Amniotic epithelial cell (primary cell): ENCODE measurements around the gene PPCDC.
A peak's percentile ranks its signal among the peaks of the same experiment; 100 is the strongest.

Experiments used
- DNase-seq: peaks from one replicate; pipeline ENCODE4 v3.0.0-alpha.2; 2010; ENCODE audit warnings: low read depth

Gene PPCDC, protein sequence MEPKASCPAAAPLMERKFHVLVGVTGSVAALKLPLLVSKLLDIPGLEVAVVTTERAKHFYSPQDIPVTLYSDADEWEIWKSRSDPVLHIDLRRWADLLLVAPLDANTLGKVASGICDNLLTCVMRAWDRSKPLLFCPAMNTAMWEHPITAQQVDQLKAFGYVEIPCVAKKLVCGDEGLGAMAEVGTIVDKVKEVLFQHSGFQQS

GRCh38 chr15:75023181-75023871 is at the start of gene PPCDC:
Gene PPCDC (plus strand): TSS chr15:75023590. CDS start chr15:75028319, 4,729 bp downstream.
- DNase-seq, result peak; percentile 91

DNA sequence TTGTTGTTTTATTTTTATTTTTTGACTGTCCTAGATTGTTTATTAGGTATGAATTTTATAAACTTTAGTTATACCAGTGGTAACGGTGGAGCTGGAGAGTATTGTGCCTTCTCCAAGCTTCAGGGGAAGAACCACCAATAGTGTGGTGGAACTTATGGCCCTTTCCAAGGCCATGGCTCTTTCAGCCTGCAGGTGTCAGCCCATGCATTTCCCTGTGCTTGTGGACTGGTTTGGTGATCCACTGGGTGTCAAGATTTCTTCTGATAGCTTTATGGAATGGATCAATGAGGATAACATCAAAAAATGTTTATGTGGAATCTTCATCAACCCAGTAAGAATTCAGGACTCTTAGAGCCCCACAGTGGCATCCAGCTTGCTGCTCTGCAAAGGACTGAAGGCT is 47.2 kb upstream of the PPCDC start:
- no peak for DNase-seq

DNA sequence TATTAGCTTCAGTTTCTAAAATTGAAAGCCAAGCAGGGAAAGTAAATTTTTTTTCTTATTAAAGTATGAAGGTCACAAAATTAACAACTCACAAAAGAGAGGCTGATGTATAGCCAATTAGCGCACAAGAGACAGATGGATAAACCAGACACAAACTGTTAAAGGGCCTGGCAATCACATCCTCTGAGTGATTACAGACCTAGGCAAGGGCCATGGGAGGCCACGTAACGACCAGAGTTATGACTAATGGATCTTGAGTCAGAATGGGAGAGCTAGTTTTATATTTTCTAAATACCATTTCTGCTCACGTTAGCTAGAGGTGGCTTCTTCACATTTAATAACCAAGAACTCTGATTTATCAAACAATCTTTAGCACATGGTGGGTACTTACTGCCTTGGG is 45.8 kb upstream of the PPCDC start:
- DNase-seq, result peak; percentile 46

DNA sequence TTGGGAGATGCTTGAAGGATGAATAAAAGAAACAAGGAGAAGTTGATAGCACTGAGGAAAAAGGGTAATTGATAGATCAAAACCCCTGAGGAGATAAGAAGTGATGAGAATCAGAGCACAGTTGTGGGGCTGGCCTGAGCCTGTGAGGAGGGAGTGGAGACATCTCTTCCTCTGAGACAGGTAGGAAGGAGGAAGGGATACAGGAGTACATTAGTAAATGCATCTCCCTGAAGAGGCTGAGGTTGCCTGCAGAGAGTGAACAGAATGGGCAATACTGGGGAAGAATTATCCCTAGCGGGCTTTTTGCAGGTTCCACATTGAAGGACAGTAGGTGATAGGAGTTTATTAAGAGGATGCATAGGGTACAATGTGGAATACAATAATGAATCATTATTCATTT is 45.3 kb upstream of the PPCDC start:
- DNase-seq, result no peak

DNA sequence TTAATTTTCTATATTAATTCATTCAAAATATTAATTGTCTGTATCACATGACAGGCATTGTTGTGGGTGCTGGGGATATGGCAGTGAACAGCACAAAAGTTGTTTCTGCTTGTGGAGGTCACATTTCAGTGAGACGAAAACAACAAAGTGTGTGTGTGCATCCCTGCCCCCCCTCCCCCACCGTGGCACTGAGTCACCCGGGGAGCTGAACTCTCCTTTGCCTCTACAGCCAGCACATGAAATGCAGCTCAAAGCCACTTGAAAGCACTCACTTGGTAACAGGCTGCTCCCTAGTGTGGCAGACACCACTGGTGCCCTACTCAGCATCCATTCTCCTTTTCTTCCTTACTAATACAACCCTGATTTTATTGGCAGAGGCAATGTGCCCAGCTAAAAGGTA is 44.9 kb upstream of the PPCDC start:
- peak; percentile 56 for DNase-seq

GRCh38 chr15:74982183-74982582 is 41.2 kb upstream of the PPCDC start:
- DNase-seq, result peak; percentile 98

DNA sequence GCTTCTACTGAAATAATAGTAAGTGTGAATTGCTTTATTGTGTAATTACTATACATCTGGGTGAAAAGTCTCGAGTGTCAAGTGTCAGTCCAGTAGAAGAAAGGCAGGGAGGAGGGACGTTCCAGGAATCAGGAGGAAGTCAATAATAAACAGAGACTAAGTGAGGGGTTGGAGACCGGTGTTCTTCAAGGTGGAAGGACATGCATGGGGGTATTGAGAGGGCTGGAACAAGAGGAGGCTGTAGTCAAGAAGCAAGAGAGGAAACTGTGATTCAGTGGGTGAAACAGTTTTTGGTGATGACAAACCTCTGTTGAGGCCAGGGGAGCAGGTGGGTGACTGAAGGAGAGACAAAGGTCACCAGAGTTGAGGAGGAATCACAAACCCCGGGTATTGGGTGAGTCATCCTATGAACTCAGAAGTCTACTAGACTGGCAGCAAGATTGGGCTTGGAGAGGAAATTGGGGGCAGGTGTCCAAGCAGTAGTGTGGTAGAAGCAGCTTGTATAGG is 39.6 kb upstream of the PPCDC start:
- no peak for DNase-seq

DNA sequence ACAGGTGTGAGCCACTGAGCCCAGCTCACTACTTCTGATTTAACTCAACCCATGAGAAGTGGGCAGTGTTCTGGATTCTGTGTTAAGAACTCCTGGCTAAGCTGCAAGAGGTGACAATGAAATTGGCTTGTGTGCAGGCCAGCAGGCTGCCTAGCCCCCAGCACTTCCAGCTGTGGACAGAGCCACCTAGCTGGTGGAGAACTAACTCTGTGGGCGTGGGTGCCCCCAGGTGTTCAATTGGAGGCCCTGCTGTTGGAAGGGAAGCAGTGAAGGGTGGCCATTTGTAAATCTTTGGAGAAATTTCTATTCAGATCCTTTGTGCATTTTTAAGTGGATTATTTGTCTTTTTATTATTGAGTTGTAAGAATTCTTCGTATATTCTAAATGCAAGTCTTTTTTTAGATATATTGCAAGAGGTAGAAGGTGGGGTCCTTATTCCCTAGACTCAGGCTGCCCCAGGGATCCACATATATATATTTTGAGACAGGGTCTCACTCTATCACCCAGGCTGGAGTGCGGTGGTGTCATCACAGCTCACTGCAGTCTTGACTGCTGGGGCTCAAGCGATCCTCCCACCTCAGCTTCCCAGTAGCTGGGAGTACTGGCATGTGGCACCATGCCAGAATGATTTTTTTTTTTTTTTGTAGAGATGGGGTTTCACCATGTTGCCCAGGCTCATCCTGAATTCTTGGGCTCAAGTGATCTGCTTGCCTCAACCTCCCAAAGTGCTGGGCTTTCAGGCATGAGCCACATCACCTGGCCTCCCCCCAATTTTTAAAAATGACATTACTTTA is 35.2 kb upstream of the PPCDC start:
- DNase-seq, result peak; percentile 60

DNA sequence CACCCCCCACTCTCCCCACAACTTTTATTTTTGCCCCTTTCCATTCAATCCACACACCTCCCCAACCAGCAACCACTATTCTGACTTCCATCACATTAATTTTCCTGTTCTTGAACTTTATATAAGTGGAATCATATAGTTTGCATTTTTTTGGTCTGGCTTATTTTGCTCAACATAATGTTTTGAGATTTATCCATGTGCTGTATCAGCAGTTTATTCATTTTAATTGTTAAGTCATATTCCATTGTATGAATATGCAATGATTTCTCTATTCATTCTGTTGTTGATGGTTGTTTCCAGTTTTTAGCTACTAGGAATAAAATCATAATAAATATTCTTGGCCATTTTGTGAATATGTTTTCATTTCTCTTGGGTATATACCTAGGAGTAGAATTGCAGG is 33.9 kb upstream of the PPCDC start:
- no peak for DNase-seq

GRCh38 chr15:74992619-74993018 is 30.8 kb upstream of the PPCDC start:
- no peak for DNase-seq

DNA sequence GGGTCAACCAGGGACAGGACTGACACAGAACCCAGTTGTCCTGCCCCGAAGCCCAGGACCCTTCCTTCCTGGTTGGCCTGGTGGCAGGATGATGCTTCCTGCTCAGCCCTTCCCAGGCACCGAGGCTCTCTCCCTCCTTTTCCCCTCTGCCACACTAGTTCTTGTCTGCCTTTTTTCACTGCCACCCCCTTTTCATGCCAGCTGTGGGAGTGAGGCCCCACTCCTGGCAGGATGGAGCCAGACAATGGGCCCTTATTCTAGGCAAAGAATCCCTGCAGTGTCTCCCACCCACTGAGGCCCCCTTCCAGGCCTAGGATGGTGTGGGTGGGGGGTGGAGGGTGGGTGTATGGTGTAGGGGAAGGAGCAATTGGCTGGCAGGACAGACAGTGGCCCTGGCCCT is 29.2 kb upstream of the PPCDC start:
- no peak for DNase-seq

- DNase-seq, result no peak
Observed at GRCh38 chr15:74994685-74995084, 28.7 kb upstream of the PPCDC start.

GRCh38 chr15:74995182-74995778 is 28.1 kb upstream of the PPCDC start, which contains the start of gene SCAMP5:
Gene SCAMP5 (plus strand): TSS chr15:74995563. CDS start chr15:75011840, 16,277 bp downstream.
- DNase-seq, result peak; percentile 91

GRCh38 chr15:74995779-74996765 is 27.3 kb upstream of the PPCDC start:
- no peak for DNase-seq

DNA sequence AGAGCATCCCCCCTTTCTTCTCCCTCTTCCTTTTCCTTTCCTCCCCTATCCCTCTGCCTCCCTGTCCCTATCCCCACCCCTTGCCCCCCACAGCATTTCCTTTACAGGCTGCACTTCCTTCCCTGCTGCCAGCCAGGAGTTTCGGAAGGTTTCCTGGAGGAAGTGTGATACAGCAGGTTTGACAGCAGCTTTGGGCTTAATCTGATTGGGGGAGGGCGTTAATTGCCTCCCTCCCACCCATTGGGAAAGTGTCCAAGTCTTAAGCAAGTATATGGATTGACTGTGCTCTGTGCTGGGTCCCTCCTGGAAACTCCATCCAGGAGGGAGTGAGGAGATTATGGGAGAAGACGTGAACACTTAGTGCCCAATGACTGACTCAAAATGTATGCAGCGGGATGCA is 26.2 kb upstream of the PPCDC start:
- no peak for DNase-seq

- DNase-seq, result no peak
Observed at GRCh38 chr15:74997543-74997942, 25.8 kb upstream of the PPCDC start.

- no peak for DNase-seq
Observed at GRCh38 chr15:75001310-75001709, 22.1 kb upstream of the PPCDC start.

- no peak for DNase-seq
Observed at GRCh38 chr15:75002398-75002797, 21.0 kb upstream of the PPCDC start.

- DNase-seq, result no peak
Observed at GRCh38 chr15:75007216-75007615, 16.2 kb upstream of the PPCDC start.

DNA sequence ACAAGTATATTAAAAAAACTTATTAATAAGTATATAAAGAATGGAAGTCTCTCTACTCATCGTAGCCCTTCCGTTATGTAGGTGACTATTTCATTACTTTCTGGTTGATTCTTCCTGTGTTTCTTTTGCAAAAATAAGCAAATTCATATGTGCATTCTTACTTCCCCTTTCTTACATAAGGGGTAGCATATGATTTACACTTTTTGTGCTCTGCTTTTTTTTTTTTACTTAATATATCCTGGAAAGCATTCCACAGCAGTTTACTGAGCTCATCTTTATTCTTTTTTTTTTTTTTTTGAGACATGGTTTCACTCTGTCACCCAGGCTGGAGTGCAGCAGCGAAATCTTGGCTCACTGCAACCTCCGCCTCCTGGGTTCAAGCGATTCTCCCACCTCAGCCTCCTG is 15.2 kb upstream of the PPCDC start:
- DNase-seq, result no peak
